ENCODE data around the gene TBL1X.
A peak's percentile ranks its signal among the peaks of the same experiment; 100 is the strongest.

TBL1X gene

GRCh38 chrX:9604908-9605306 is 140.0 kb downstream of the TBL1X start:
- no peak for DNase-seq (ENCODE audit: low read depth)
- no peak for TF ChIP-seq CTCF (conservative IDR thresholded peaks at IDR 0.05; ENCODE audit: low read depth, low read length)
- no peak overlapping the region for H3K4me3 ChIP-seq (ENCODE audit: low read depth, low read length)

- TF ChIP-seq CTCF (conservative IDR thresholded peaks at IDR 0.05; ENCODE audit: low read depth, low read length), result no peak
- H3K4me3 ChIP-seq (ENCODE audit: low read depth, low read length), result no peak overlapping the region
- no peak for DNase-seq (ENCODE audit: low read depth)
Measured at GRCh38 chrX:9605484-9605883, 140.6 kb downstream of the TBL1X start.

- DNase-seq (ENCODE audit: low read depth), result no peak
- TF ChIP-seq CTCF (conservative IDR thresholded peaks at IDR 0.05; ENCODE audit: low read depth, low read length), result no peak
- H3K4me3 ChIP-seq (ENCODE audit: low read depth, low read length), result no peak overlapping the region
Measured at GRCh38 chrX:9606971-9607370, 142.1 kb downstream of the TBL1X start.

GRCh38 chrX:9609499-9609898 is 144.6 kb downstream of the TBL1X start:
- TF ChIP-seq CTCF (conservative IDR thresholded peaks at IDR 0.05; ENCODE audit: low read depth, low read length), result no peak
- H3K4me3 ChIP-seq (ENCODE audit: low read depth, low read length), result no peak overlapping the region
- no peak for DNase-seq (ENCODE audit: low read depth)

GRCh38 chrX:9609987-9610386 is 145.1 kb downstream of the TBL1X start:
- DNase-seq (ENCODE audit: low read depth), result no peak
- no peak for TF ChIP-seq CTCF (conservative IDR thresholded peaks at IDR 0.05; ENCODE audit: low read depth, low read length)
- H3K4me3 ChIP-seq (ENCODE audit: low read depth, low read length), result no peak overlapping the region

- peak; percentile 26 for DNase-seq (ENCODE audit: low read depth)
- no peak for TF ChIP-seq CTCF (conservative IDR thresholded peaks at IDR 0.05; ENCODE audit: low read depth, low read length)
- no peak overlapping the region for H3K4me3 ChIP-seq (ENCODE audit: low read depth, low read length)
Measured at GRCh38 chrX:9610771-9611392, 146.0 kb downstream of the TBL1X start.

- no peak overlapping the region for H3K4me3 ChIP-seq (ENCODE audit: low read depth, low read length)
- DNase-seq (ENCODE audit: low read depth), result no peak
- no peak for TF ChIP-seq CTCF (conservative IDR thresholded peaks at IDR 0.05; ENCODE audit: low read depth, low read length)
Measured at GRCh38 chrX:9611436-9612145, 146.7 kb downstream of the TBL1X start.

Data from choroid plexus epithelial cell (primary cell).